PC-3 (cell line): ENCODE data around the gene ADRA2A.

Experiments
- EZH2 ChIP-seq: fragments of 300-600 bp; sonication (generic); IDR thresholded peaks from one replicate; pipeline ENCODE4 v1.6.1; 2017; ENCODE audit warnings: antibody characterized with exemption, mild to moderate bottlenecking, low read length; ENCODE audit not compliant: unreplicated experiment
- EZH2phosphoT487 ChIP-seq: fragments of 300-600 bp; sonication (generic); IDR thresholded peaks from 2 replicates; pipeline ENCODE4 v1.6.1; 2018; ENCODE audit warnings: mild to moderate bottlenecking, antibody characterized with exemption, low read length, borderline replicate concordance
- TF ChIP-seq, protein P1 (sequence below): fragments of 300-600 bp; sonication (generic); conservative IDR thresholded peaks from 2 replicates; pipeline ENCODE4 v1.5.1; 2017; ENCODE audit warnings: antibody characterized with exemption, low read depth, mild to moderate bottlenecking, low read length

DNA sequence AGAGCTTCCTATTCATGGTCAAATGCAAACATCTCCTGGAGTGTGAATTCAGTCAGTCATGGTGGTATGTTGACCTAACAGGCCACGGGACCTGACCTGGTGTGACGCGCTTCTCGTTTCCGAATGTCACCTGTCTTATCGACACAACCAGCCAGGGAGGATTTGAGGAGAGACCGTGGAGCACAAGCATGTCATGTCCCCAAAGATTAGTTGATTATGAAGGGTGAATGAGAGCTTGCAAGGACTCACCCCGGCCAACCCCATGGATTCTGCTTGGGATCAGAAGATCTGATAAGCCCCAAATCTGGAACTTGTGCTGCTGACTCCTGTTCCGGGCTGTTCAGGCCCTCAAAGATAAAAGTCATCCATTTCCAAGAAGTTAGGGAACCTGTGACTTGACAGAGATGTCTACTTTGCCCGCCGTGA is 10.5 kb downstream of the ADRA2A start:
- TF ChIP-seq EZH2, result no peak
- TF ChIP-seq, protein P1, sequence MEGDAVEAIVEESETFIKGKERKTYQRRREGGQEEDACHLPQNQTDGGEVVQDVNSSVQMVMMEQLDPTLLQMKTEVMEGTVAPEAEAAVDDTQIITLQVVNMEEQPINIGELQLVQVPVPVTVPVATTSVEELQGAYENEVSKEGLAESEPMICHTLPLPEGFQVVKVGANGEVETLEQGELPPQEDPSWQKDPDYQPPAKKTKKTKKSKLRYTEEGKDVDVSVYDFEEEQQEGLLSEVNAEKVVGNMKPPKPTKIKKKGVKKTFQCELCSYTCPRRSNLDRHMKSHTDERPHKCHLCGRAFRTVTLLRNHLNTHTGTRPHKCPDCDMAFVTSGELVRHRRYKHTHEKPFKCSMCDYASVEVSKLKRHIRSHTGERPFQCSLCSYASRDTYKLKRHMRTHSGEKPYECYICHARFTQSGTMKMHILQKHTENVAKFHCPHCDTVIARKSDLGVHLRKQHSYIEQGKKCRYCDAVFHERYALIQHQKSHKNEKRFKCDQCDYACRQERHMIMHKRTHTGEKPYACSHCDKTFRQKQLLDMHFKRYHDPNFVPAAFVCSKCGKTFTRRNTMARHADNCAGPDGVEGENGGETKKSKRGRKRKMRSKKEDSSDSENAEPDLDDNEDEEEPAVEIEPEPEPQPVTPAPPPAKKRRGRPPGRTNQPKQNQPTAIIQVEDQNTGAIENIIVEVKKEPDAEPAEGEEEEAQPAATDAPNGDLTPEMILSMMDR, result no peak
- no peak for TF ChIP-seq EZH2phosphoT487
